ENCODE results near the gene DMWD. TPM values are rescaled to one million over a fixed set of nuclear protein-coding genes. Genes with fewer than 3 reads are reported as not detected.

Gene DMWD
- polyA plus RNA-seq, 2 of the 4 experiments (the other 2 are of a cell fraction), result 17.1 to 31.3 TPM

DNA sequence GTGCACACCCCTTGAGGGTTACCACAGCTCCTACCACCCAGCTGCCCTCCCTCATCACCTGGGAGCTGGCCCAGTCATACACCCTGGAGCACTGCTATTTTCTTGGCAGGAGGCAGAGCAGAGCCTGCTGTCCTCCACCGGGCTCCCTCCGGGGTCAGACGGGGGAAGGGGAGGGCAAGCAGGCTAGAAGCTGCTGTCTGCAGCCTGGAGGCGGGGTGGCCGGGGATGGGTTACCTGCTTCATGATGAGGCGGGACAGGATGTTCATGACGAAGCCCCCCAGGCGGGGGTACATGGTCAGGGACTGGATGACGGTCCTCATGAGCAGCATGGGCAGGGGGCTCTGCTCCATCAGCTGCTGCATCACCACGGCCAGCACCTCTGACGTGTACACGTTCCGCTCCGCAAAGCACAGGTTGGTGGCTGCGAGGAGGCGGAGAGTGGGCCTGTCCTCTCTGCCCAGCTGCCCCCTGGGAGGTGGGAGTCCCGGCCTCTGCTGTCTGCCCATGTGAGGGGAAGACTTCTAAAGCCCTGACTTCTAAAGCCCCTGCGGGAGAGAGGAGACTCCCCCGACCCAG lies 25.2 kb upstream of the DMWD start (continued):
- TF ChIP-seq, protein P1, sequence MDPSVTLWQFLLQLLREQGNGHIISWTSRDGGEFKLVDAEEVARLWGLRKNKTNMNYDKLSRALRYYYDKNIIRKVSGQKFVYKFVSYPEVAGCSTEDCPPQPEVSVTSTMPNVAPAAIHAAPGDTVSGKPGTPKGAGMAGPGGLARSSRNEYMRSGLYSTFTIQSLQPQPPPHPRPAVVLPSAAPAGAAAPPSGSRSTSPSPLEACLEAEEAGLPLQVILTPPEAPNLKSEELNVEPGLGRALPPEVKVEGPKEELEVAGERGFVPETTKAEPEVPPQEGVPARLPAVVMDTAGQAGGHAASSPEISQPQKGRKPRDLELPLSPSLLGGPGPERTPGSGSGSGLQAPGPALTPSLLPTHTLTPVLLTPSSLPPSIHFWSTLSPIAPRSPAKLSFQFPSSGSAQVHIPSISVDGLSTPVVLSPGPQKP (IDR thresholded peaks at IDR 0.05; ENCODE audit: low read depth, low read length), result no peak
- TF ChIP-seq HOXA7 (CRISPR knock-in tag; IDR thresholded peaks at IDR 0.05) (no peak), FOXS1 (CRISPR knock-in tag; IDR thresholded peaks at IDR 0.05) (no peak), POLR2A (IDR thresholded peaks at IDR 0.05; ENCODE audit: low read length) (no peak), KDM1A (IDR thresholded peaks at IDR 0.05; ENCODE audit: low read depth) (no peak), EP300 (IDR thresholded peaks at IDR 0.05) (no peak), MAFK (IDR thresholded peaks at IDR 0.05; ENCODE audit: partially characterized antibody) (no peak), GATA3 (IDR thresholded peaks at IDR 0.05; ENCODE audit: borderline replicate concordance) (no peak)
- TF ChIP-seq, protein P2, sequence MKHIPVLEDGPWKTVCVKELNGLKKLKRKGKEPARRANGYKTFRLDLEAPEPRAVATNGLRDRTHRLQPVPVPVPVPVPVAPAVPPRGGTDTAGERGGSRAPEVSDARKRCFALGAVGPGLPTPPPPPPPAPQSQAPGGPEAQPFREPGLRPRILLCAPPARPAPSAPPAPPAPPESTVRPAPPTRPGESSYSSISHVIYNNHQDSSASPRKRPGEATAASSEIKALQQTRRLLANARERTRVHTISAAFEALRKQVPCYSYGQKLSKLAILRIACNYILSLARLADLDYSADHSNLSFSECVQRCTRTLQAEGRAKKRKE (CRISPR knock-in tag; IDR thresholded peaks at IDR 0.05; ENCODE audit: low read depth), result no peak
- TF ChIP-seq, protein P3, sequence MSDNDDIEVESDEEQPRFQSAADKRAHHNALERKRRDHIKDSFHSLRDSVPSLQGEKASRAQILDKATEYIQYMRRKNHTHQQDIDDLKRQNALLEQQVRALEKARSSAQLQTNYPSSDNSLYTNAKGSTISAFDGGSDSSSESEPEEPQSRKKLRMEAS (IDR thresholded peaks at IDR 0.05), result no peak

DNA sequence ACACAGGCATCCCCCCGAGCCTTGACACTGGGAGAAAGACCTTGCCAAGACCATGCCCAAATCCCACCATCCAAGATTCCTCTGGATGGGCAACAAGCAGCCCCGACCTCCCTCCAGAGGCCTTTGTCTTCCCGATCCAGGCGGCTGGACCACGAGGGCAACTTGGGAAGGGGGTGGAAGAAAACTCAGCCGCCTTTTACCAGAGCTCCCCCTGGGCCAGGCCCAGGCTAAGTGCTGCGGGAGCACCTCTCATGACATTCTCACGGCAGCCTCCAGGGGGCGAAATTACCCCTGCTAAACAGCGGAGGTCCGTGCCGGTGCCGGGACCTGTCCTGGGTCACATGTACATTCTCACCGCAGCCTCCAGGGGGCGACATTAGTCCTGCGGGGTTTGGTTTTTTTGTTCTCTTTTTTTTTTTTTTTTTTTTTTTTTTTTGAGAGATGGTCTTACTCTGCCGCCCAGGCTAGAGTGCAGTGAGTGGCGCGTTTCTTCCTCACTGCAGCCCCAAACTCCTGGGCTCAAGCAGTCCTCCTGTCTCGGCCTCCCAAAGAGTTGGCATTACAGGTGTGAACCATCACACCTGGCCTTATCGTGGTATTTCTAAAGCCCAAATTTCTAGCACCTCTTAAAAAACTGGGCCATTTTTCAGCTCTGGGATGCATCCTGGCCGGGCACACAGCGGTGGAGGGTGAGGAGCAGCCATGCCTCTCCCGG lies 24.5 kb upstream of the DMWD start:
- ATAC-seq (peak; percentile 63 to 93), FAIRE-seq (peak; percentile 65), DNase-seq (ENCODE audit: low read depth in 1 of 2, low spot score in 1 of 2) (peak; percentile 96 to 100)
- no peaks in the 10 kb centered on the region for H3K9me3 ChIP-seq
- peaks cover 10% of the 10 kb centered on the region; the same call in 1 of the 3 replicates for H3K4me1 ChIP-seq
- 14% methylated on average over 24 of the region's 24 CpGs for whole genome bisulfite sequencing (ENCODE audit: missing lambda C conversion rate)
- ChIA-PET CTCF (interaction anchor here (0.5 to 74.3 kb wide), 65 partner anchors 9 to 812 kb away, joined by 3 to 2204 read pairs (median 4); partner anchors contain the start of genes CCDC61, DMPK, DMWD and FOXA3), POLR2A (interaction anchor here (0.8 to 1.4 kb wide), 7 partner anchors 10 to 69 kb away, joined by 3 to 8 read pairs (median 4); partner anchors contain the start of gene IRF2BP1)
- no peak overlapping the region for H3K4me2 ChIP-seq
- no peak overlapping the region for H3K4me3 ChIP-seq
- H3K27ac ChIP-seq, result peak overlapping the region in 1 of 2 experiments; percentile 61; a peak in 3 of 6 replicates
- TF ChIP-seq HDAC2 (IDR thresholded peaks at IDR 0.05) (no peak), MYC (IDR thresholded peaks at IDR 0.05; ENCODE audit: borderline replicate concordance, low read length) (peak; percentile 92; the same call in 1 of the 2 replicates), EP300 (IDR thresholded peaks at IDR 0.05) (no peak), CHD4 (IDR thresholded peaks at IDR 0.05; ENCODE audit: borderline replicate concordance) (no peak), HOXA7 (CRISPR knock-in tag; IDR thresholded peaks at IDR 0.05) (no peak), CEBPB (IDR thresholded peaks at IDR 0.05) (no peak), RFX5 (IDR thresholded peaks at IDR 0.05) (no peak), JUNB (IDR thresholded peaks at IDR 0.05) (no peak), ESRRA (IDR thresholded peaks at IDR 0.05; ENCODE audit: borderline replicate concordance, low read length) (0 out of 2 replicates have a peak, but pooled peaks have one; percentile 35), E2F6 (IDR thresholded peaks at IDR 0.05; ENCODE audit: borderline replicate concordance, low read depth) (0 out of 2 replicates have a peak, but pooled peaks have one; percentile 20), FOSL2 (IDR thresholded peaks at IDR 0.05) (no peak), FOSL2 (CRISPR knock-in tag; IDR thresholded peaks at IDR 0.05) (no peak), JUN (IDR thresholded peaks at IDR 0.05) (no peak; a peak in 1 of 5 replicates), HOXB13 (CRISPR knock-in tag; IDR thresholded peaks at IDR 0.05; ENCODE audit: low read depth) (no peak), RAD21 (conservative IDR thresholded peaks at IDR 0.05 in 1 of 2, IDR thresholded peaks at IDR 0.05 in 1 of 2) (peak; percentile 80 to 85), GATA3 (IDR thresholded peaks at IDR 0.05; ENCODE audit: borderline replicate concordance) (peak; percentile 21; the same call in 1 of the 2 replicates), USF2 (IDR thresholded peaks at IDR 0.05) (peak; percentile 76), TFCP2L1 (CRISPR knock-in tag; IDR thresholded peaks at IDR 0.05) (no peak), HOXB5 (CRISPR knock-in tag; IDR thresholded peaks at IDR 0.05) (no peak), RNF2 (IDR thresholded peaks at IDR 0.05; ENCODE audit: borderline replicate concordance, low read depth) (no peak), HEYL (CRISPR knock-in tag; IDR thresholded peaks at IDR 0.05) (no peak), TP53 (CRISPR knock-in tag; IDR thresholded peaks at IDR 0.05) (0 out of 2 replicates have a peak, but pooled peaks have one; percentile 44)
- TF ChIP-seq, protein P3 (IDR thresholded peaks at IDR 0.05), result peak; percentile 89
- TF ChIP-seq, protein P4, sequence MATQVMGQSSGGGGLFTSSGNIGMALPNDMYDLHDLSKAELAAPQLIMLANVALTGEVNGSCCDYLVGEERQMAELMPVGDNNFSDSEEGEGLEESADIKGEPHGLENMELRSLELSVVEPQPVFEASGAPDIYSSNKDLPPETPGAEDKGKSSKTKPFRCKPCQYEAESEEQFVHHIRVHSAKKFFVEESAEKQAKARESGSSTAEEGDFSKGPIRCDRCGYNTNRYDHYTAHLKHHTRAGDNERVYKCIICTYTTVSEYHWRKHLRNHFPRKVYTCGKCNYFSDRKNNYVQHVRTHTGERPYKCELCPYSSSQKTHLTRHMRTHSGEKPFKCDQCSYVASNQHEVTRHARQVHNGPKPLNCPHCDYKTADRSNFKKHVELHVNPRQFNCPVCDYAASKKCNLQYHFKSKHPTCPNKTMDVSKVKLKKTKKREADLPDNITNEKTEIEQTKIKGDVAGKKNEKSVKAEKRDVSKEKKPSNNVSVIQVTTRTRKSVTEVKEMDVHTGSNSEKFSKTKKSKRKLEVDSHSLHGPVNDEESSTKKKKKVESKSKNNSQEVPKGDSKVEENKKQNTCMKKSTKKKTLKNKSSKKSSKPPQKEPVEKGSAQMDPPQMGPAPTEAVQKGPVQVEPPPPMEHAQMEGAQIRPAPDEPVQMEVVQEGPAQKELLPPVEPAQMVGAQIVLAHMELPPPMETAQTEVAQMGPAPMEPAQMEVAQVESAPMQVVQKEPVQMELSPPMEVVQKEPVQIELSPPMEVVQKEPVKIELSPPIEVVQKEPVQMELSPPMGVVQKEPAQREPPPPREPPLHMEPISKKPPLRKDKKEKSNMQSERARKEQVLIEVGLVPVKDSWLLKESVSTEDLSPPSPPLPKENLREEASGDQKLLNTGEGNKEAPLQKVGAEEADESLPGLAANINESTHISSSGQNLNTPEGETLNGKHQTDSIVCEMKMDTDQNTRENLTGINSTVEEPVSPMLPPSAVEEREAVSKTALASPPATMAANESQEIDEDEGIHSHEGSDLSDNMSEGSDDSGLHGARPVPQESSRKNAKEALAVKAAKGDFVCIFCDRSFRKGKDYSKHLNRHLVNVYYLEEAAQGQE (IDR thresholded peaks at IDR 0.05), result no peak

Data from A549 (cell line).